ENCODE results near the gene ATXN7L3.

Gene ATXN7L3

DNA sequence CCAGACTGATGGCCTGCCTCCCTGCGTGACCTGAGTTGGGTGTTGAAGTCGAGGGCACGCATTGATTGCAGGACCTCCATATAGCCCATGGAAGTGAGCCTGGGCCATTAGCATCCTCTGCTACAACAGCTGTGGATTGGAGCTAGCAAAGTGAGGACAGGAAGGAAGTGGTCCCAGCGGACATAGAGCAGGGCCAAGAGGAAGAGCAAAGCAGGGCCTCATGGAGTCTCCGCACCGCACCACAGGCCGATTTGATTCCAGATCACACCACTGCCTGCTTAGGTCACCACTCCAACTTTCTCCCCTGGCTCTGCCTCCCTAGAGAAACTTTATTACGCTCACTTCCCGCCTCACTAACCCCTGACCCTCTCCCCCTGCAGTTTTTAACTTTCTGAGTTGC is 30.5 kb upstream of the ATXN7L3 start:
- no peak for TF ChIP-seq CREB1 (IDR thresholded peaks at IDR 0.05; ENCODE audit: low read depth)
- TF ChIP-seq TCF12 (IDR thresholded peaks at IDR 0.05; ENCODE audit: low read depth) = no peak
- TF ChIP-seq, protein P1, sequence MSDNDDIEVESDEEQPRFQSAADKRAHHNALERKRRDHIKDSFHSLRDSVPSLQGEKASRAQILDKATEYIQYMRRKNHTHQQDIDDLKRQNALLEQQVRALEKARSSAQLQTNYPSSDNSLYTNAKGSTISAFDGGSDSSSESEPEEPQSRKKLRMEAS (IDR thresholded peaks at IDR 0.05) = no peak
- TF ChIP-seq NFIC (IDR thresholded peaks at IDR 0.05) = no peak
- TF ChIP-seq TAF1 (IDR thresholded peaks at IDR 0.05; ENCODE audit: low read depth) = no peak
- TF ChIP-seq, protein P2, sequence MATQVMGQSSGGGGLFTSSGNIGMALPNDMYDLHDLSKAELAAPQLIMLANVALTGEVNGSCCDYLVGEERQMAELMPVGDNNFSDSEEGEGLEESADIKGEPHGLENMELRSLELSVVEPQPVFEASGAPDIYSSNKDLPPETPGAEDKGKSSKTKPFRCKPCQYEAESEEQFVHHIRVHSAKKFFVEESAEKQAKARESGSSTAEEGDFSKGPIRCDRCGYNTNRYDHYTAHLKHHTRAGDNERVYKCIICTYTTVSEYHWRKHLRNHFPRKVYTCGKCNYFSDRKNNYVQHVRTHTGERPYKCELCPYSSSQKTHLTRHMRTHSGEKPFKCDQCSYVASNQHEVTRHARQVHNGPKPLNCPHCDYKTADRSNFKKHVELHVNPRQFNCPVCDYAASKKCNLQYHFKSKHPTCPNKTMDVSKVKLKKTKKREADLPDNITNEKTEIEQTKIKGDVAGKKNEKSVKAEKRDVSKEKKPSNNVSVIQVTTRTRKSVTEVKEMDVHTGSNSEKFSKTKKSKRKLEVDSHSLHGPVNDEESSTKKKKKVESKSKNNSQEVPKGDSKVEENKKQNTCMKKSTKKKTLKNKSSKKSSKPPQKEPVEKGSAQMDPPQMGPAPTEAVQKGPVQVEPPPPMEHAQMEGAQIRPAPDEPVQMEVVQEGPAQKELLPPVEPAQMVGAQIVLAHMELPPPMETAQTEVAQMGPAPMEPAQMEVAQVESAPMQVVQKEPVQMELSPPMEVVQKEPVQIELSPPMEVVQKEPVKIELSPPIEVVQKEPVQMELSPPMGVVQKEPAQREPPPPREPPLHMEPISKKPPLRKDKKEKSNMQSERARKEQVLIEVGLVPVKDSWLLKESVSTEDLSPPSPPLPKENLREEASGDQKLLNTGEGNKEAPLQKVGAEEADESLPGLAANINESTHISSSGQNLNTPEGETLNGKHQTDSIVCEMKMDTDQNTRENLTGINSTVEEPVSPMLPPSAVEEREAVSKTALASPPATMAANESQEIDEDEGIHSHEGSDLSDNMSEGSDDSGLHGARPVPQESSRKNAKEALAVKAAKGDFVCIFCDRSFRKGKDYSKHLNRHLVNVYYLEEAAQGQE (IDR thresholded peaks at IDR 0.05; ENCODE audit: low read depth) = no peak
- TF ChIP-seq EGR1 (IDR thresholded peaks at IDR 0.05) = no peak
- TF ChIP-seq, protein P3, sequence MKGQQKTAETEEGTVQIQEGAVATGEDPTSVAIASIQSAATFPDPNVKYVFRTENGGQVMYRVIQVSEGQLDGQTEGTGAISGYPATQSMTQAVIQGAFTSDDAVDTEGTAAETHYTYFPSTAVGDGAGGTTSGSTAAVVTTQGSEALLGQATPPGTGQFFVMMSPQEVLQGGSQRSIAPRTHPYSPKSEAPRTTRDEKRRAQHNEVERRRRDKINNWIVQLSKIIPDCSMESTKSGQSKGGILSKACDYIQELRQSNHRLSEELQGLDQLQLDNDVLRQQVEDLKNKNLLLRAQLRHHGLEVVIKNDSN (IDR thresholded peaks at IDR 0.05) = no peak
- no peak for TF ChIP-seq EP300 (IDR thresholded peaks at IDR 0.05; ENCODE audit: borderline replicate concordance)
- TF ChIP-seq YY1 (IDR thresholded peaks at IDR 0.05; ENCODE audit: low read depth) = no peak
- no peak for TF ChIP-seq CEBPB (IDR thresholded peaks at IDR 0.05)
- no peak for TF ChIP-seq FOXM1 (IDR thresholded peaks at IDR 0.05; ENCODE audit: borderline replicate concordance, low read depth)
- TF ChIP-seq ZBTB7A (IDR thresholded peaks at IDR 0.05; ENCODE audit: low read depth) = no peak
- no peak for TF ChIP-seq RAD21 (IDR thresholded peaks at IDR 0.05; ENCODE audit: low read depth)
- TF ChIP-seq TEAD4 (IDR thresholded peaks at IDR 0.05) = no peak

DNA sequence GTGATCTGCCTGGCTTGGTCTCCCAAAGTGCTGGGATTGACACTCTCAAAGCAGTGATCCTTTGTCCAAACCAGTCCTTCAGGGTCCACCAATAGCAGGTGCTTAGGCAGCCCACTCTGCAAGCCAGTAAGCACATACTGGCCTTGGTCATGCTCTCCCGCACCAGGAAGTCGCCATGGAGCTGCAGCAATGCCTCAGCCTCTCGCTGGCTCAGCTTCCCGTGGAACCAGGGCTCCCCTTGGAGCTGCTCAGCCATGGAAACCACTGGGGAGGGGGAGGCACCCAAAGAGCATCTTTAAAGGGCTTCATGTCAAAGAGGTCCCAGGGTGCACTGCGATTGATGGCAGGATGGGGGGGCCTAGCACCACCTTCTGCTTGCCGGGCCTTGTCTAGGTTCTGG is 29.4 kb upstream of the ATXN7L3 start:
- no peak for TF ChIP-seq TAF1 (IDR thresholded peaks at IDR 0.05; ENCODE audit: low read depth)

DNA sequence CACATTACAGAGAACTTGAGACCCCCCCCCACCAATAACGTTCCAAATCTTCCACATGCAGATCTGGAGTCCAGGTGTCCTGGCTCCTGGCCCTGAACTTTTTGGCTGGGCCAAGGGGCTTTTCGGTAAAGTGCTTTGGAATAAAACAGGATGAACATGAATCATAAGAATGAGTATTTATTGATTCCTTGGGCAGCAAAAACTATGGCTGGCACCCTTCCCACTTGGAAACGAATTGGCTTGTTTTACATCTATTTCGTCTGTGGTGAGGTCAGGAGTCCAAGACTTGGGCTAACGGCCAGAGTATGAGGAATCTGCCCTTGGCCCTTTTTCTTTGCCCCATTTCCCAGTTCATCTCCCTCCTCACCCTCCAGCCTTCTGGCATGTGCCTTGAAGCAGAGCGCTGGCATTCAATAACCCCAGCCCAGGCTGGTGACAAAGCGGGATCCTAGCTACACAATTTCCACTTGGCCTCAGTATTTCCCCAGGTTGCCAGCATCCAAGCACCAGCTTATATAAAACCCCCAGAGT is 23.9 kb upstream of the ATXN7L3 start:
- TF ChIP-seq ZBTB7A (IDR thresholded peaks at IDR 0.05; ENCODE audit: low read depth) (no peak), TCF12 (IDR thresholded peaks at IDR 0.05; ENCODE audit: low read depth) (no peak), EP300 (IDR thresholded peaks at IDR 0.05; ENCODE audit: borderline replicate concordance) (0 out of 2 replicates have a peak, but pooled peaks have one; percentile 17), NFIC (IDR thresholded peaks at IDR 0.05) (peak; percentile 68; the same call in 1 of the 2 replicates)

DNA sequence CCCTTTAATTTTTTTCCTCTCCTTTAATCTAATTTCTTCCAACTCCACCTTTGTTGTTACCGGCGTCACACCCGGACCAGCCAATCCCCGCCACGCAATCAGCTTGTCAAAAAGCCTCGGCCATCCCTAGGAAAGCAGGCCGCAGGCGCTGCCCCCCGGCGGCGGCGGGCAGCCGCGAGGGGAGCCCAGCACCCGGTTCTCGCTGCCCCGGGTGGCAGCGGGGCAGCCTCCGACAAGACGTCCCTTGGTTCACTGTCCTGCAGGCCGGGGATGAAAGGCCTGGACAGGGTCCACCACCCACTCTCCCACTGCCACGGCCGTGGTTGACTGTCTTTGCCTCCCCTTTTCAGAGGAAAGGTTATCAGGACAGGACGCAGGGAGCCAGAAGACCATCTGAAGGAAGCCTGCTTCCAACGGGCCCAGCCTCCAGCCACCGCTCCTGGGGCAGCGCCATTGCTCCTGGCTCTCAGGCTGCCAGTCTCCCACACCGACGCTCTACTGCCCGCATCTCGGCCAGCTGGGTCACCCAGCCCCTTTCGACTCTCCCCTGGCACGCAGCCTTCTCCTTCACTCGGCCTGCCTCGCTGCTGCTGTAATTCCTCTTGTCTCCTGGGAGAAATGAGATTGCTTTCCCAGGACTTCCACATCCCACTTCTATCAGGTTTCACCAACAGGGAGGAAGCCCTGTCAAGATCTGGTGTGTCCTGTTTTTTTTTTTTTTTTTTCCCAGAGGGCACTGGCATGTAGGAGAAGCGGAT is 22.6 kb upstream of the ATXN7L3 start:
- no peak for TF ChIP-seq CEBPB (IDR thresholded peaks at IDR 0.05)
- 0 out of 2 replicates have a peak, but pooled peaks have one; percentile 37 for TF ChIP-seq YY1 (IDR thresholded peaks at IDR 0.05; ENCODE audit: low read depth)

DNA sequence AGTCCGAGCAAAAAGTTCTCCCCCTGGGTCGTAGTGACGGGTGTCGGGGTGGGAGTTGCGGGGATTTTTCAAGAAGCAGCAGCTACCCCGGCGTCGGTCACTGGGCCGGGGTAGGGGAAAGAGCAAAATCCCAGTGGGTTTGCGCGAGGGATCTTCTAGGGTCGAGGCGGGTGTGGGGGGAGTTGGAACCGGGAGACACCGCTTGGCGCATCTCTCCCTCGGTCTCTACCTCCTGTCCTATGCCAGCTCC is 22.1 kb upstream of the ATXN7L3 start:
- no peak for TF ChIP-seq ZBTB7A (IDR thresholded peaks at IDR 0.05; ENCODE audit: low read depth)
- no peak for TF ChIP-seq EGR1 (IDR thresholded peaks at IDR 0.05)
- TF ChIP-seq TAF1 (IDR thresholded peaks at IDR 0.05; ENCODE audit: low read depth) = no peak
- TF ChIP-seq TCF12 (IDR thresholded peaks at IDR 0.05; ENCODE audit: low read depth) = no peak
- TF ChIP-seq FOXM1 (IDR thresholded peaks at IDR 0.05; ENCODE audit: borderline replicate concordance, low read depth) = no peak
- TF ChIP-seq, protein P3 (IDR thresholded peaks at IDR 0.05) = no peak
- TF ChIP-seq CREB1 (IDR thresholded peaks at IDR 0.05; ENCODE audit: low read depth) = no peak
- TF ChIP-seq CEBPB (IDR thresholded peaks at IDR 0.05) = no peak
- no peak for TF ChIP-seq TEAD4 (IDR thresholded peaks at IDR 0.05)

DNA sequence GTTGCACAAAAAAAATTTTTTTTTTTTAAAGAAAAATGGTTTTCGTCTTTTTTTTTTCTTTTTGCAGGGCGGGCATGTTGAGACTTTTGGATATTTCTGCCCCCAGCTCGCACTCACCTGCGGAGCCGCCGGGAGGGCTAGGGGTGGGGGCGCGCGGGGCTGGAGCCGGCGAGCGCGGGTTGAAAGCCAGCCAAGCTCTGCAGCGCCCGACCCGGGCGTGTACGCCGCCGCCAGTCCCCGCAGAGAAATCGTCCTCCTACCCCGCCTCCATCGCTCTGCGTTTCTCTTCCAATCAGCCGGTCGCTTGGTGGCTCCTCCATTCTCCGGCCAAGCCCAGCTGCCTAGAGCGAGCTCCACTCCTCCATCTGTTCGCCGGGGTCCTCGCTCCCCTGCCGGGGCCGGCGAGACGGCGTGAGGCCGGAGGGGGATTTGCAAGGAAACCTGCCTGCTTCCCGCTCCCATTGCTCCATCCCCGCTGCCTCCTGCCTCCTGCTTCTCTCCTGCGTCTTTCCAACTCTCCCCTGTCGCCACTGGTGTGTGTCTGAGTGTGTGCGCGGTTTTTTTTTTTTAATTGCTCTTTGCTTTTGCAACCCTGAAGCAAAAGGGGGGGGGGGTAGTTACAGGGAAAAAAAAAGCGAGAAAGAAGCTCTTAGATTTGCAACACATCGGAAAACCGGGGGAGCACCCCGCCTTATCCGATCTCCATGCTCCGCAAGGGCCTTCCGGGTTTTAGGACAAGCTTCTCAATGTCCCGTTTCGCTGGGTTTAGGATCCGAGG is 21.6 kb upstream of the ATXN7L3 start:
- TF ChIP-seq NFIC (IDR thresholded peaks at IDR 0.05) = peak; percentile 32
- TF ChIP-seq ZBTB7A (IDR thresholded peaks at IDR 0.05; ENCODE audit: low read depth) = 0 out of 2 replicates have a peak, but pooled peaks have one; percentile 43
- TF ChIP-seq TCF12 (IDR thresholded peaks at IDR 0.05; ENCODE audit: low read depth) = no peak; the same call in 1 of the 2 replicates
- 0 out of 2 replicates have a peak, but pooled peaks have one; percentile 4 for TF ChIP-seq CEBPB (IDR thresholded peaks at IDR 0.05)
- TF ChIP-seq FOXM1 (IDR thresholded peaks at IDR 0.05; ENCODE audit: borderline replicate concordance, low read depth) = no peak
- 0 out of 2 replicates have a peak, but pooled peaks have one; percentile 18 for TF ChIP-seq TEAD4 (IDR thresholded peaks at IDR 0.05)
- 0 out of 2 replicates have a peak, but pooled peaks have one; percentile 30 for TF ChIP-seq YY1 (IDR thresholded peaks at IDR 0.05; ENCODE audit: low read depth)
- no peak for TF ChIP-seq EP300 (IDR thresholded peaks at IDR 0.05; ENCODE audit: borderline replicate concordance)

DNA sequence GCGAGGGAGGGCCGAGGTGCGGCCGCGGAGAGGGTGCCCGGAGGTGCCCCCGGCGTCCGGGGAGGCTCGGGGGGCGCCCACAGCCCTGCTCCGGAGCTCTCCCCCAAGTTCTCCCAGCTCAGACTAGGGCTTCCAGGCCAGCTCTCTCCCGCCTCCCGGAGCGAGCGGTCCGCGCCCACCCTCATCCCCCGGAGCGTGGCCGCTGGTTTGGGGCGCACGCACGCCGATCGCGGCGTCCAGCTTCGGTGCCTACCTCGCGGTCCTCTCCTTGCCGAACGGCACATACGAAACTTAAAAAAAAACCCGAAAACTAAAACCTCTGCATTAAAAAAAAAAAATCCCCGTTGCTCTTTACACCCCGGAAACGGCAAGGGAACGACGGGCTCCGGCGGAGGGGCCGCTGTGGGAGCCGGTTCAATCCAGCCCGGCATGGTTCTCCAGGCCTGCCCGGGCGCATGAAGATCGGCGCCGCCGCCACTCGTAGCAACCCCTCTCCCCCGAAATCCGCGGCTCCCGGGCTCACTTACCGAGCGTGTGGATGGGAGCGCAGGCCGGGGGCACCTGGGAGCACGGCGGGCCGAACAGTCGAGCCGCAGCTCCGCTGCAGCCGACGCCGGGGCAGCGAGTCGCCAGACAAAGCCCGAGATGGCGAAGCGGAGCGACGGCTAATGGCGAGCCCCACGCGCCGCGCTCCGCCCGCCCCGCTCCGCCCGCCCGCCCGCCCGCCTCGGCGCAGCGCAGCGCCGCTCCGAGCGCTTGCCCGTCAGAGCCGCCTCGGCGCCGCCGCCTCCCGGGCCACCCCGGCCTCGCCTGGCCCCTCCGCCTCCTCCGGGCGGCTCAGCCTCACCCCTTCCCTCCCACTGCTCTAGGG is 20.8 kb upstream of the ATXN7L3 start:
- TF ChIP-seq, protein P3 (IDR thresholded peaks at IDR 0.05) = no peak
- TF ChIP-seq ZBTB7A (IDR thresholded peaks at IDR 0.05; ENCODE audit: low read depth) = no peak
- TF ChIP-seq, protein P1 (IDR thresholded peaks at IDR 0.05) = peak; percentile 9; the same call in 1 of the 2 replicates
- TF ChIP-seq EP300 (IDR thresholded peaks at IDR 0.05; ENCODE audit: borderline replicate concordance) = no peak
- TF ChIP-seq TAF1 (IDR thresholded peaks at IDR 0.05; ENCODE audit: low read depth) = peak; percentile 32; the same call in 1 of the 2 replicates

Measured in Ishikawa (cell line).